WTC11 (cell line): ENCODE measurements around the gene STX3. TPM values are rescaled to one million over a fixed set of nuclear protein-coding genes. Genes with fewer than 3 reads are reported as not detected.

ENCODE experiments used
- ATAC-seq: fragments of 200-7000 bp; cut with Tn5 transposase; 2 replicates; pipeline ENCODE4 v1.10.0; 2021; ENCODE audit warnings: mild to moderate bottlenecking, moderate library complexity
- CTCF ChIA-PET: fragments of 300-600 bp; sonication (Branson Sonifier 250); formaldehyde crosslinking; loops from one replicate; lab custom pipeline; 2021; ENCODE audit warnings: antibody characterized with exemption; lab: Charles Lee
- POLR2A ChIA-PET: fragments of 350-600 bp; sonication (Branson Sonifier 250); formaldehyde crosslinking; loops from one replicate; lab custom pipeline; 2021; ENCODE audit warnings: antibody characterized with exemption; lab: Charles Lee
- DNase-seq: peaks from one replicate; pipeline ENCODE4 v3.0.0; 2021; ENCODE audit warnings: low spot score
- H3K27ac Mint-ChIP-seq: 2 replicates; pipeline ENCODE4 v1.8.0; 2021; ENCODE audit warnings: mixed read lengths
- H3K27me3 Mint-ChIP-seq: 2 replicates; pipeline ENCODE4 v1.8.0; 2021; ENCODE audit warnings: low read depth, mild to moderate bottlenecking, moderate library complexity, mixed read lengths
- H3K36me3 Mint-ChIP-seq: 2 replicates; pipeline ENCODE4 v1.8.0; 2021; ENCODE audit warnings: mixed read lengths
- H3K4me1 Mint-ChIP-seq: 2 replicates; pipeline ENCODE4 v1.8.0; 2022; ENCODE audit warnings: mixed read lengths
- H3K4me3 Mint-ChIP-seq: 2 replicates; pipeline ENCODE4 v1.8.0; 2021; ENCODE audit warnings: mild to moderate bottlenecking, moderate library complexity, mixed read lengths
- H3K9me3 Mint-ChIP-seq: 2 replicates; pipeline ENCODE4 v1.8.0; 2021; ENCODE audit warnings: mixed read lengths
- ESRRA ChIP-seq: sonication (generic); formaldehyde crosslinking; IDR thresholded peaks from 2 replicates; pipeline ENCODE4 v1.8.1; 2022; ENCODE audit warnings: mild to moderate bottlenecking, missing genetic modification reagents, borderline replicate concordance
- HMGA2 ChIP-seq: fragments of 250-450 bp; sonication (Bioruptor Pico); IDR thresholded peaks from 2 replicates; pipeline ENCODE4 v1.4.0; 2021; ENCODE audit warnings: mild to moderate bottlenecking, moderate library complexity
- JUN ChIP-seq: sonication (generic); formaldehyde crosslinking; IDR thresholded peaks from 2 replicates; pipeline ENCODE4 v1.8.0; 2023; ENCODE audit warnings: mild to moderate bottlenecking, missing genetic modification reagents
- MYBL2 ChIP-seq: sonication (generic); formaldehyde crosslinking; IDR thresholded peaks from 2 replicates; pipeline ENCODE4 v1.8.1; 2023; ENCODE audit warnings: mild to moderate bottlenecking, moderate library complexity, missing genetic modification reagents
- NFATC4 ChIP-seq: fragments of 250-450 bp; sonication (Bioruptor Pico); IDR thresholded peaks from 2 replicates; pipeline ENCODE4 v1.9.0; 2021; ENCODE audit warnings: mild to moderate bottlenecking
- SMAD3 ChIP-seq: sonication (generic); formaldehyde crosslinking; IDR thresholded peaks from 2 replicates; pipeline ENCODE4 v1.8.0; 2022; ENCODE audit warnings: missing genetic modification reagents, mild to moderate bottlenecking, borderline replicate concordance
- SMAD4 ChIP-seq: sonication (generic); formaldehyde crosslinking; IDR thresholded peaks from 2 replicates; pipeline ENCODE4 v1.8.0; 2022; ENCODE audit warnings: mild to moderate bottlenecking, missing genetic modification reagents
- TP53 ChIP-seq: sonication (generic); formaldehyde crosslinking; IDR thresholded peaks from 2 replicates; pipeline ENCODE4 v1.8.1; 2023; ENCODE audit warnings: mild to moderate bottlenecking, missing genetic modification reagents
- ZNF423 ChIP-seq: fragments of 250-450 bp; sonication (Bioruptor Pico); IDR thresholded peaks from 2 replicates; pipeline ENCODE4 v2.1.2; 2022; ENCODE audit warnings: mild to moderate bottlenecking, moderate library complexity
- total RNA-seq: library from RNA; stranded (reverse); gene quantifications from 3 replicates; pipeline ENCODE4 v1.2.3, GENCODE V29; 2021
- TF ChIP-seq, protein P1 (sequence below): fragments of 200-600 bp; IDR thresholded peaks from 2 replicates; pipeline ENCODE4 v1.8.0; 2022; ENCODE audit warnings: antibody characterized with exemption
- TF ChIP-seq, protein P2 (sequence below): sonication (generic); formaldehyde crosslinking; IDR thresholded peaks from 2 replicates; pipeline ENCODE4 v1.8.1; 2022; ENCODE audit warnings: mild to moderate bottlenecking, missing genetic modification reagents, moderate library complexity, borderline replicate concordance
- TF ChIP-seq, protein P3 (sequence below): fragments of 250-450 bp; sonication (Bioruptor Pico); IDR thresholded peaks from 2 replicates; pipeline ENCODE4 v1.9.0; 2021; ENCODE audit warnings: moderate library complexity, mild to moderate bottlenecking, inconsistent platforms, borderline replicate concordance
- TF ChIP-seq, protein P4 (sequence below): fragments of 250-450 bp; sonication (Bioruptor Pico); conservative IDR thresholded peaks from 2 replicates; pipeline ENCODE4 v1.9.0; 2021; ENCODE audit warnings: mild to moderate bottlenecking
- TF ChIP-seq, protein P5 (sequence below): fragments of 250-450 bp; sonication (Bioruptor Pico); IDR thresholded peaks from 2 replicates; pipeline ENCODE4 v1.9.0; 2021; ENCODE audit warnings: mild to moderate bottlenecking, borderline replicate concordance
- TF ChIP-seq, protein P6 (sequence below): fragments of 250-450 bp; sonication (Bioruptor Pico); IDR thresholded peaks from 2 replicates; pipeline ENCODE4 v1.8.0; 2021; ENCODE audit warnings: mild to moderate bottlenecking

STX3 gene
- total RNA-seq, 1 experiment from 2014 or later = 52.7 TPM

DNA sequence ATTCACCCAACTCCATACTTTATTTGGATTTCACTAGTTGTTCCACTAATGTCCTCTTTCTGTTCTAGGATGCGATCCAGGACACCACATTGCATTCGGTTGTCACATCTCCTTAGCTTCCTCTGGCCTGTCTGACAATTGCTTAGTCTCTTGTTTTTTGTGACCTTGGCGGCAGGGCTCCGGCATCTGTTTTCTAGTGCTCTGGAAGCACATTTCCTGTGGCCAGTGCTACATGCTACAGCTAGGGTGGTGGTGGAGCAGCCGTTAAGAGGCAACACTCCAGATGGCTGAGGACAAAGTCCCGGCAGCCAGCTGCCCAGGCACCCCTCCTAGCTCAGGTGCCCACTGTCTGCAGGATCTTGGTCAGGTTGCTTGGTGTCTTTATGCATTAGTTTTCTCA is 6.8 kb downstream of the STX3 start:
- H3K36me3 Mint-ChIP-seq = peaks cover 17% of the 10 kb centered on the region
- no peak overlapping the region for H3K27ac Mint-ChIP-seq
- no peak for DNase-seq

DNA sequence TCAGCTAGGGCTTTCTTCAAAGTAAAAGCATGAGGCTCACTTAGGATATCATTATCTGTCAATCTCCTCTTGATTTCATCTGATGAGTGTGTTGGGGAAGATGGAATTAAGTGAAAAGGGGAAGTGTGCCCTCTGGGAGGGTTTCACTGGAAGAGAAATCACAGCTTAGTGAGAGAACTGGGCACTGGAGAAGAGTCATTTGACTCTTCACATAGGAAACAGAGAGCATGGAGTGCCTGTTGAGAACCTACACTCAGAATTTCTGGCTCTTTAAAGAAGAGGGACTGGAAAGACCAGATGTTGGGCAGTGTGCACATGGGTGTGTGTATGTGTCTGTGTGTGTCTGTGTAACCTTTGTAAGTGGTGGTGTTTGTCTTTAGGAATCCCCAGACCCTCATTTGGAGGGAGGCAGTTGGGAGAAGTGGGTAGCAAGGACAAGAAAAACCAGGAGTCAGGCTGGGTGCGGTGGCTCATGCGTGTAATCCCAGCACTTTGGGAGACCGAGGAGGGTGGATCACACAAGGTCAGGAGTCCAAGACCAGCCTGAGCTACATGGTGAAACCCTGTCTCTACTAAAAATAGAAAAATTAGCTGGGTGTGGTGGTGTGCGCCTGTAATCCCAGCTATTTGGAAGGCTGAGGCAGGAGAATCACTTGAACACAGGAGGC is 10.0 kb downstream of the STX3 start:
- ChIA-PET POLR2A (no interaction called here), CTCF (interaction anchor here (5.2 kb wide), 1 partner anchor 10 kb away, joined by 32 read pairs; the partner anchor contains the start of gene STX3)
- Mint-ChIP-seq H3K36me3 (peaks cover 11% of the 10 kb centered on the region), H3K9me3 (no peaks in the 10 kb centered on the region), H3K27me3 (no peaks in the 10 kb centered on the region), H3K4me3 (no peak overlapping the region), H3K4me1 (peaks cover 11% of the 10 kb centered on the region), H3K27ac (peak overlapping the region; percentile 43)
- TF ChIP-seq HMGA2 (CRISPR knock-in tag) (no peak), JUN (no peak), NFATC4 (CRISPR knock-in tag) (no peak), TP53 (CRISPR knock-in tag) (no peak), SMAD4 (CRISPR knock-in tag) (no peak), SMAD3 (CRISPR knock-in tag) (no peak)
- TF ChIP-seq, protein P1, sequence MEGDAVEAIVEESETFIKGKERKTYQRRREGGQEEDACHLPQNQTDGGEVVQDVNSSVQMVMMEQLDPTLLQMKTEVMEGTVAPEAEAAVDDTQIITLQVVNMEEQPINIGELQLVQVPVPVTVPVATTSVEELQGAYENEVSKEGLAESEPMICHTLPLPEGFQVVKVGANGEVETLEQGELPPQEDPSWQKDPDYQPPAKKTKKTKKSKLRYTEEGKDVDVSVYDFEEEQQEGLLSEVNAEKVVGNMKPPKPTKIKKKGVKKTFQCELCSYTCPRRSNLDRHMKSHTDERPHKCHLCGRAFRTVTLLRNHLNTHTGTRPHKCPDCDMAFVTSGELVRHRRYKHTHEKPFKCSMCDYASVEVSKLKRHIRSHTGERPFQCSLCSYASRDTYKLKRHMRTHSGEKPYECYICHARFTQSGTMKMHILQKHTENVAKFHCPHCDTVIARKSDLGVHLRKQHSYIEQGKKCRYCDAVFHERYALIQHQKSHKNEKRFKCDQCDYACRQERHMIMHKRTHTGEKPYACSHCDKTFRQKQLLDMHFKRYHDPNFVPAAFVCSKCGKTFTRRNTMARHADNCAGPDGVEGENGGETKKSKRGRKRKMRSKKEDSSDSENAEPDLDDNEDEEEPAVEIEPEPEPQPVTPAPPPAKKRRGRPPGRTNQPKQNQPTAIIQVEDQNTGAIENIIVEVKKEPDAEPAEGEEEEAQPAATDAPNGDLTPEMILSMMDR = no peak
- TF ChIP-seq, protein P2, sequence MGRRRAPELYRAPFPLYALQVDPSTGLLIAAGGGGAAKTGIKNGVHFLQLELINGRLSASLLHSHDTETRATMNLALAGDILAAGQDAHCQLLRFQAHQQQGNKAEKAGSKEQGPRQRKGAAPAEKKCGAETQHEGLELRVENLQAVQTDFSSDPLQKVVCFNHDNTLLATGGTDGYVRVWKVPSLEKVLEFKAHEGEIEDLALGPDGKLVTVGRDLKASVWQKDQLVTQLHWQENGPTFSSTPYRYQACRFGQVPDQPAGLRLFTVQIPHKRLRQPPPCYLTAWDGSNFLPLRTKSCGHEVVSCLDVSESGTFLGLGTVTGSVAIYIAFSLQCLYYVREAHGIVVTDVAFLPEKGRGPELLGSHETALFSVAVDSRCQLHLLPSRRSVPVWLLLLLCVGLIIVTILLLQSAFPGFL = no peak
- TF ChIP-seq, protein P3, sequence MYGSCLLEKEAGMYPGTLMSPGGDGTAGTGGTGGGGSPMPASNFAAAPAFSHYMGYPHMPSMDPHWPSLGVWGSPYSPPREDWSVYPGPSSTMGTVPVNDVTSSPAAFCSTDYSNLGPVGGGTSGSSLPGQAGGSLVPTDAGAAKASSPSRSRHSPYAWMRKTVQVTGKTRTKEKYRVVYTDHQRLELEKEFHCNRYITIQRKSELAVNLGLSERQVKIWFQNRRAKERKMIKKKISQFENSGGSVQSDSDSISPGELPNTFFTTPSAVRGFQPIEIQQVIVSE (CRISPR knock-in tag) = no peak
- no peak for DNase-seq
- no peak for ATAC-seq

More for the DNA sequence above, 6.8 kb downstream of the STX3 start:
- ATAC-seq = no peak
- Mint-ChIP-seq H3K9me3 (no peaks in the 10 kb centered on the region), H3K4me1 (peaks cover 29% of the 10 kb centered on the region), H3K4me3 (no peak overlapping the region), H3K27me3 (no peaks in the 10 kb centered on the region)
- ChIA-PET CTCF (no interaction called here), POLR2A (no interaction called here)
- TF ChIP-seq ESRRA (no peak), MYBL2 (CRISPR knock-in tag) (no peak), ZNF423 (CRISPR knock-in tag) (no peak)
- TF ChIP-seq, protein P4, sequence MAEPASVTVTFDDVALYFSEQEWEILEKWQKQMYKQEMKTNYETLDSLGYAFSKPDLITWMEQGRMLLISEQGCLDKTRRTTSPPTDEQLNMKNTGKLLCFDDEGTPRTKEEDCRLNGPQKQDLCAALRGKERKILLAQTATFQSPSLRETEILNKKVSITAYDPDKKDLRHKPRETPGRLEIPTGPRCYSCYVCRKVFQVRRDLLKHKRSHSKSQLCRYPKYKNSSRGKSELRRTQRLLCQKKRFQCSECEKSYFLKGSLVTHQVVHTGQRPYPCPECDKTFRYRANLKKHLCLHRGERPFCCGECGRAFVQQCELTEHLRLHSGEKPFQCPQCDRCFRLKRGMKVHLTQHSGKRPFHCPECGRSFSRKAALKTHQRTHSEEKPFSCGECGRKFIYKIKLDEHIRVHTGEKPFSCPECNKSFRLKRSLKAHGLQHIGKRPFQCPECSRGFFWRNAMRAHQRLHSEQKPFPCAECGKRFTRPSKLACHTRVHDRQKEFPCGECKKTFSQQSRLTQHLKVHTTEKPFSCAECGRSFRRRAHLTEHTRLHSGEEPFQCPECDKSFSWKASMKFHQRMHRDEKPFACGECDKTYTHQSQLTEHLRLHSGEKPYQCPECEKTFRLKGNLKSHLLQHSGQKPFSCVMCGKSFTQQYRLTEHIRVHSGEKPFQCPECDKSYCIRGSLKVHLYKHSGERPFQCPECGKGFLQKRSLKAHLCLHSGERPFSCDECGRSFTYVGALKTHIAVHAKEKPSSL = no peak
- TF ChIP-seq, protein P5, sequence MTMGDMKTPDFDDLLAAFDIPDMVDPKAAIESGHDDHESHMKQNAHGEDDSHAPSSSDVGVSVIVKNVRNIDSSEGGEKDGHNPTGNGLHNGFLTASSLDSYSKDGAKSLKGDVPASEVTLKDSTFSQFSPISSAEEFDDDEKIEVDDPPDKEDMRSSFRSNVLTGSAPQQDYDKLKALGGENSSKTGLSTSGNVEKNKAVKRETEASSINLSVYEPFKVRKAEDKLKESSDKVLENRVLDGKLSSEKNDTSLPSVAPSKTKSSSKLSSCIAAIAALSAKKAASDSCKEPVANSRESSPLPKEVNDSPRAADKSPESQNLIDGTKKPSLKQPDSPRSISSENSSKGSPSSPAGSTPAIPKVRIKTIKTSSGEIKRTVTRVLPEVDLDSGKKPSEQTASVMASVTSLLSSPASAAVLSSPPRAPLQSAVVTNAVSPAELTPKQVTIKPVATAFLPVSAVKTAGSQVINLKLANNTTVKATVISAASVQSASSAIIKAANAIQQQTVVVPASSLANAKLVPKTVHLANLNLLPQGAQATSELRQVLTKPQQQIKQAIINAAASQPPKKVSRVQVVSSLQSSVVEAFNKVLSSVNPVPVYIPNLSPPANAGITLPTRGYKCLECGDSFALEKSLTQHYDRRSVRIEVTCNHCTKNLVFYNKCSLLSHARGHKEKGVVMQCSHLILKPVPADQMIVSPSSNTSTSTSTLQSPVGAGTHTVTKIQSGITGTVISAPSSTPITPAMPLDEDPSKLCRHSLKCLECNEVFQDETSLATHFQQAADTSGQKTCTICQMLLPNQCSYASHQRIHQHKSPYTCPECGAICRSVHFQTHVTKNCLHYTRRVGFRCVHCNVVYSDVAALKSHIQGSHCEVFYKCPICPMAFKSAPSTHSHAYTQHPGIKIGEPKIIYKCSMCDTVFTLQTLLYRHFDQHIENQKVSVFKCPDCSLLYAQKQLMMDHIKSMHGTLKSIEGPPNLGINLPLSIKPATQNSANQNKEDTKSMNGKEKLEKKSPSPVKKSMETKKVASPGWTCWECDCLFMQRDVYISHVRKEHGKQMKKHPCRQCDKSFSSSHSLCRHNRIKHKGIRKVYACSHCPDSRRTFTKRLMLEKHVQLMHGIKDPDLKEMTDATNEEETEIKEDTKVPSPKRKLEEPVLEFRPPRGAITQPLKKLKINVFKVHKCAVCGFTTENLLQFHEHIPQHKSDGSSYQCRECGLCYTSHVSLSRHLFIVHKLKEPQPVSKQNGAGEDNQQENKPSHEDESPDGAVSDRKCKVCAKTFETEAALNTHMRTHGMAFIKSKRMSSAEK (CRISPR knock-in tag) = no peak
- TF ChIP-seq, protein P6, sequence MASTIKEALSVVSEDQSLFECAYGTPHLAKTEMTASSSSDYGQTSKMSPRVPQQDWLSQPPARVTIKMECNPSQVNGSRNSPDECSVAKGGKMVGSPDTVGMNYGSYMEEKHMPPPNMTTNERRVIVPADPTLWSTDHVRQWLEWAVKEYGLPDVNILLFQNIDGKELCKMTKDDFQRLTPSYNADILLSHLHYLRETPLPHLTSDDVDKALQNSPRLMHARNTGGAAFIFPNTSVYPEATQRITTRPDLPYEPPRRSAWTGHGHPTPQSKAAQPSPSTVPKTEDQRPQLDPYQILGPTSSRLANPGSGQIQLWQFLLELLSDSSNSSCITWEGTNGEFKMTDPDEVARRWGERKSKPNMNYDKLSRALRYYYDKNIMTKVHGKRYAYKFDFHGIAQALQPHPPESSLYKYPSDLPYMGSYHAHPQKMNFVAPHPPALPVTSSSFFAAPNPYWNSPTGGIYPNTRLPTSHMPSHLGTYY (CRISPR knock-in tag) = no peak
